ENCODE data around the gene AUTS2.

GRCh38 chr7:70152313-70152712, 554.0 kb downstream of the AUTS2 start:
- TF ChIP-seq CTCF (IDR thresholded peaks at IDR 0.05) (no peak), FOXP1 (CRISPR knock-in tag; IDR thresholded peaks at IDR 0.05; ENCODE audit: borderline replicate concordance) (no peak), NR2C2 (CRISPR knock-in tag; IDR thresholded peaks at IDR 0.05) (no peak), ZBTB43 (CRISPR knock-in tag; IDR thresholded peaks at IDR 0.05) (no peak), USF2 (CRISPR knock-in tag; IDR thresholded peaks at IDR 0.05) (no peak), ATF2 (CRISPR knock-in tag; IDR thresholded peaks at IDR 0.05; ENCODE audit: borderline replicate concordance, low read depth) (no peak)
